GM21619 (cell line): ENCODE data around the gene AGAP3.

Experiments used
- ATAC-seq: cut with Tn5 transposase; IDR thresholded peaks from one replicate; pipeline ENCODE4 v1.9.1; 2021; ENCODE audit not compliant: unreplicated experiment

Gene AGAP3

GRCh38 chr7:151134743-151135524 lies 48.7 kb downstream of the AGAP3 start:
- ATAC-seq = no peak

GRCh38 chr7:151135525-151135845 lies 49.2 kb downstream of the AGAP3 start:
- ATAC-seq = no peak

GRCh38 chr7:151135866-151136843 lies 49.9 kb downstream of the AGAP3 start:
- no peak for ATAC-seq

- no peak for ATAC-seq
These were observed 50.9 kb downstream of the AGAP3 start for GRCh38 chr7:151137076-151137675.

GRCh38 chr7:151137791-151138152 lies 51.5 kb downstream of the AGAP3 start:
- no peak for ATAC-seq

- no peak for ATAC-seq
These were observed 52.0 kb downstream of the AGAP3 start for GRCh38 chr7:151138153-151138851.

- ATAC-seq = no peak
These were observed 53.0 kb downstream of the AGAP3 start for GRCh38 chr7:151139071-151139790.

- no peak for ATAC-seq
These were observed 53.5 kb downstream of the AGAP3 start for GRCh38 chr7:151139791-151140190.

GRCh38 chr7:151140826-151141225 lies 54.6 kb downstream of the AGAP3 start:
- no peak for ATAC-seq

GRCh38 chr7:151141311-151141854 lies 55.1 kb downstream of the AGAP3 start:
- no peak for ATAC-seq

- no peak for ATAC-seq
These were observed 55.8 kb downstream of the AGAP3 start for GRCh38 chr7:151141855-151142685.

- no peak for ATAC-seq
These were observed 56.4 kb downstream of the AGAP3 start for GRCh38 chr7:151142686-151143040.

GRCh38 chr7:151143261-151144015 lies 57.2 kb downstream of the AGAP3 start:
- no peak for ATAC-seq

- no peak for ATAC-seq
These were observed 58.1 kb downstream of the AGAP3 start for GRCh38 chr7:151144387-151144786.

- no peak for ATAC-seq
These were observed 60.5 kb downstream of the AGAP3 start for GRCh38 chr7:151146761-151147160.

- no peak for ATAC-seq
These were observed 62.3 kb downstream of the AGAP3 start for GRCh38 chr7:151148319-151149259.

GRCh38 chr7:151150388-151150787 lies 64.1 kb downstream of the AGAP3 start:
- no peak for ATAC-seq
